Anterior cingulate cortex (tissue), 58 donors: Measurements from ENCODE around the gene TVP23A.
A peak's percentile ranks its signal among the peaks of the same experiment; 100 is the strongest.
"Not testable (repeated sequence)": the region's sequence is repeated elsewhere in the genome, so short reads cannot be mapped to it uniquely, and the experiment has no call there.

Source experiments
- DNase-seq, 58 donors: peaks; one replicate each; lab custom pipeline; 2025; lab: John Stamatoyannopoulos, UW

The TVP23A gene

DNA sequence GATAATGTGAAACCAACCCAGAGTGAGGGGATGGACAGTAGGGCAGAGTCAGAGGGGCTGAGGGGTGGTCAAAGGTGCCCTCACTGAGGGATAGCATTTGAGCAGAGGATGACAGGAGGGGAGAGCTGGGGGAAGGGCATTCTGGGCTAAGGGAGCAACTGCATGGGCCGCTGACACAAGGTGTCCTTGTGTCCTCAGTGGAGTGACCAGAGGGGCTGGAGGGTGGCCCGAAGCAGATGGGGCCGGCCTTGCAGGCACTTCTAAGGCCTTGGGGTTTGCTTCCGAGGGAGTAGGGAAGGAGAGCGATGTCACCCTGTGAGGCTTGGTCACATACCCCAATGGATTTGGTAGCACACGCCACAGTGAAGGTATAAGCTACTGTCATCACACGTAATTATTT, 64.9 kb downstream of the TVP23A start:
- DNase-seq: no peak

GRCh38 chr16:10752843-10753523, 65.6 kb downstream of the TVP23A start:
- peak in 30 of 58 donors; percentile 5 to 74 (median 36) for DNase-seq

DNA sequence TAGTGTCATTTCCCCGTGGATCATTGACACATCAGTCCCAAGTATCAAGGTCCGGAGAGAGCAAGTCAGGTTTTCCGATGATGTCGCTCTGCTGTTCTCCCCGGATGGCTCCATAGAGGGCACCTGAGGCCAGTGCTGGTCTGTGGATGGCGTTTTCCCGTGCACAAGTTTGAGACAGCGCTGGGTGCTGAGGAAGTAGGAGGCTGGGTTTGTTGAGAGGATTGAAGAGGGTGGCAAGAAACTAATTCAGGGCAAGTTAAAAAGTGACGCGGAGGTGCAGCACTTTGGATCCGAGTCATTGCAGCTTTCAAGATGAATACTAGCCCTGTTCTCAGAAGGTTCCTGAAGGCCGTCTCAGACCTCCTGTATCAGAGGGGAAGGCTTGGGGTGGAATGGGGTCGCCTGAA, 67.3 kb downstream of the TVP23A start:
- DNase-seq: peak in 1 of 58 donors; percentile 11

GRCh38 chr16:10750793-10751192, 67.8 kb downstream of the TVP23A start:
- no peak for DNase-seq

DNA sequence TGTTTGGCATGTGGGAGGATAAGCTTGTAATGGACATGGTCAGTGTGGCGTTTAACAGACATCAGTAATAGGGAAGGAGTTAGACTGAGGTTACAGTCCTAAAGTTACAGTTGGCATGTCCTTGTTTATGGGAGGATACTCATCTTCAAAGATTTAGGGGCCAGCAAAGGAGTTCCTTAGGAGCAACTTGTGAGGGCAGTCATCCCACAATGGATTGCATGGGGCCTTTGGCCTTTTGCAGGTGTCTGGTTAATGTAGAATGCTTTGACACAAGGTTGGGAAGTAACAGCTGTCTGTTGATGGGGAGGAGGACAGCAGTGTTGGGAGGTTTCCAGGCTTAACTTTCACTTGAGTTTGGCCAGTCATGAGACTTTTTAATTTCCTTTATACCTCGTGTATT, 72.8 kb downstream of the TVP23A start:
- DNase-seq: no peak

DNA sequence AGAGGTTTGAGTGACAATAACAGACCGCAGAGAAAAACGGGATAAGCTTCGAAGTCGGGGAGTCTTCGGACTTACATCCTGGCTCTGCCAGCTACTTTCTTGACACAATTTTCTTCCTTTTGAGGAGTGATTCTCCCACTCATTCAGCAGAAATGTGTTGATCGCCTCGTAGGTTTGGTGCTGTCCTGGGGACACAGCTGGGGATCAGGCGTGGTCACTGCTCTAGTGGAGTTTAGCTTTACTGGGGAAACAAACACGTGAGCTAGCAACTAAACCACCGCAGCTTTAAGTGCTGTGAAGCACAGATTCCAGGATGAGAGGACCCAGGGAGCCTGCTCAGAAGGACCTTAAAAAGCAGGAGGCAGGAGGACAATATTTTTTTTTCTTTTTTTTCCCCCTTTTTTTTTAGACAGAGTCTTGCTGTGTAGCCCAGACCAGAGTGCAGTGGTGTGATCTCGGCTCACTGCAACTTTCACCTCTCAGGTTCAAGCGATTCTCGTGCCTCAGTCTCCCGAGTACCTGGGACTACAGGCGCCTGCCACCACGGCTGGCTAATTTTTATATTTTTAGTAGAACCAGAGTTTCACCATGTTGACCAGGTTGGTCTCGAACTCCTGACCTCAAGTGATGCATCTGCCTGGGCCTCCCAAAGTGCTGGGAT, 74.1 kb downstream of the TVP23A start:
- peak in 1 of 58 donors; percentile 36 for DNase-seq

DNA sequence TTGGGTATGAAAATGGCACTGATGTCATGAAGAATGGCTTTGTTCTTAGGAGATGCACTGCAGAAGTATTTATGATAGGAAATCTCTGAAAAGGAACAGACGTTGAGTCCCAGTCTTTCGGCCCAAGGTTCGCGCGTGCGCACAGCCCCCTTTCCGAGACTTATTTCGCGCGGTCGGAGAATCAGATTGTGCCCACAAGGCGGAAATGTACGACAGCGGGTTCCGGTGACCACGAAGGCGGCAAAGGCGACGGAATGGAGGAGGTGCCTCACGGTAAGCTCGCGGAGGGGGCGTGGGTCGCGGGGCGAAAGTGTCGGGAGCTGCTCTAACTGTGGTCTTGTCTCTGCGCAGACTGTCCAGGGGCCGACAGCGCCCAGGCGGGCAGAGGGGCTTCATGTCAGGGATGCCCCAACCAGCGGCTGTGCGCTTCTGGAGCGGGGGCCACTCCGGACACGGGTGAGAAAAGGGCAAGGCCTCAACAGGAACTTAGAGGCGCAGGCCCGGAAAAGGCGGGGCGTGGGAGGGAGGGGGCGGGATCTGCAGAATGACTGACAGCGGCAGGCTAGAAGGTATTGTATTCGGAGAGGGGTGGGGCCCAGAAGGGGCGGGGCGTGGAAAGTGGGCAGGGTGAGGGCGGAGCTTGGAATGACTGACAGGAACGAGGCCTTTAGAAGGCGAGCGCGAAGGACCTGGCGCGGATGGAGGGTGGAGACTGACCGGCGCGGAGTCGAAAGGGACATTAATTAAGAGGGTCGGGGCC, 74.8 kb downstream of the TVP23A start, which contains the start of gene NUBP1:
Gene NUBP1 (plus strand): TSS at position 233 of the 760 bp plus-strand sequence. CDS start 22 bp downstream, at position 255.
- DNase-seq: peak; percentile 90 to 100 (median 99)

- DNase-seq: no peak
Measured at GRCh38 chr16:10743227-10743609, 75.4 kb downstream of the TVP23A start.

DNA sequence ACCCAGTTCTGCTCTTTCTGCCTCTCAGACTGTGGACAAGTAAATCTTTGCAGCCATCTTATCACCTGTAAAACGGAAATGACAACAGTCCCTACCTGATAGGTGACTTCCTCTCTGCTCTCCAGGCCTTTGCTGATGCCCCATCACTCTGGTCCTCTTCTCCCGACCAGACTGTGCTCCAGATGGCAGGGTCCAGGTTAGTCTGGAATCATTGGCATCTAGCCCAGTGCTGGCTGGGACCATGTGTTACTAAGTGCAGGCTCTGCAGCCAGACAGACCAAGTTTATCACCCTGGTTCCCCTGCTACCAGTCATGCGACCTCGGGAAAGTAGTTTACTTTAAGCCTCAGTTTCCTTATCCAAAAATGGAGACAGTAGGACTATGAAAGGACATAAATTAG, 76.8 kb downstream of the TVP23A start:
- DNase-seq: no peak

- not testable (repeated sequence) for DNase-seq
Measured at GRCh38 chr16:10741249-10741648, 77.3 kb downstream of the TVP23A start.

GRCh38 chr16:10740845-10741208, 77.8 kb downstream of the TVP23A start:
- DNase-seq: no peak

DNA sequence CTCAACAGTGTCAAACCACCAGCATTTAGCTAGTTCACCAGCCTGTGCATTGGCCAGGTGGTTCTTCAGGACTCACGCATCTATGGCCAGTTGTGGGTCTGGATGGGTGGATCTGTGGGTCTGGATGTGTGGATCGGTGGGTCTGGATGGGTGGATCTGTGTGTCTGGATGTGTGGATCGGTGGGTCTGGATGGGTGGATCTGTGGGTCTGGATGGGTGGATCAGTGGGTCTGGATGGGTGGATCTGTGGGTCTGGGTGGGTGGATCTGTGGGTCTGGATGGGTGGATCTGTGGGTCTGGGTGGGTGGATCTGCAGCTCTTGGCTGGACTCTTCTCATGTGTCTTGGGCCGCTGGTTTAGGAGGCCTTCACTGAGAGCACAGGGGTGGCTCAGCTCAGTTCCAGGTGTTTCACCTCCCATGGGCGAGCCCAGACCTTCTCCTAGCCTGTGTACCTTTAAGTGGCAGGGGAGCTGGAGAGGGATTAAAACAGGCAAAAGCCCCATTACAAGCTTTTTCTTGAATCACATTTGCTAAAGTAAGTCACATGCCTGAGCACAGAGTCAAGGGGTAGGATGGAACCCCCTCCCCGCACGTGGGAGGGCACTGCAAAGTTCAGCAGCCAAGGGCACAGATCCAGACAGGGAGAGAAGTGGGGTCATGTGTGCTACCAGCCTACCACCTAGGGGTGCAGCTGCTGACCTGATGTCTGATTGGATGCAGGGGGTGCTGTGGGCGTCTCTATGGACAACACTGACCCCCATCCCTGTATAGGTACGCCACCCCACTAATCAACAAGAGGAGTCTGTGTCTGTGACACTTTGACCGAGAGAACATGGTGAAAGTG, 78.4 kb downstream of the TVP23A start:
- DNase-seq: no peak

- peak in 39 of 58 donors; percentile 13 to 86 (median 57) for DNase-seq
Measured at GRCh38 chr16:10738231-10739077, 80.1 kb downstream of the TVP23A start.

- peak in 37 of 58 donors; percentile 17 to 73 (median 40) for DNase-seq
Measured at GRCh38 chr16:10737068-10737625, 81.4 kb downstream of the TVP23A start.

- no peak for DNase-seq
Measured at GRCh38 chr16:10731790-10732189, 86.8 kb downstream of the TVP23A start.

GRCh38 chr16:10729104-10730048, 89.2 kb downstream of the TVP23A start:
- peak in 4 of 58 donors; percentile 10 to 42 (median 20) for DNase-seq

DNA sequence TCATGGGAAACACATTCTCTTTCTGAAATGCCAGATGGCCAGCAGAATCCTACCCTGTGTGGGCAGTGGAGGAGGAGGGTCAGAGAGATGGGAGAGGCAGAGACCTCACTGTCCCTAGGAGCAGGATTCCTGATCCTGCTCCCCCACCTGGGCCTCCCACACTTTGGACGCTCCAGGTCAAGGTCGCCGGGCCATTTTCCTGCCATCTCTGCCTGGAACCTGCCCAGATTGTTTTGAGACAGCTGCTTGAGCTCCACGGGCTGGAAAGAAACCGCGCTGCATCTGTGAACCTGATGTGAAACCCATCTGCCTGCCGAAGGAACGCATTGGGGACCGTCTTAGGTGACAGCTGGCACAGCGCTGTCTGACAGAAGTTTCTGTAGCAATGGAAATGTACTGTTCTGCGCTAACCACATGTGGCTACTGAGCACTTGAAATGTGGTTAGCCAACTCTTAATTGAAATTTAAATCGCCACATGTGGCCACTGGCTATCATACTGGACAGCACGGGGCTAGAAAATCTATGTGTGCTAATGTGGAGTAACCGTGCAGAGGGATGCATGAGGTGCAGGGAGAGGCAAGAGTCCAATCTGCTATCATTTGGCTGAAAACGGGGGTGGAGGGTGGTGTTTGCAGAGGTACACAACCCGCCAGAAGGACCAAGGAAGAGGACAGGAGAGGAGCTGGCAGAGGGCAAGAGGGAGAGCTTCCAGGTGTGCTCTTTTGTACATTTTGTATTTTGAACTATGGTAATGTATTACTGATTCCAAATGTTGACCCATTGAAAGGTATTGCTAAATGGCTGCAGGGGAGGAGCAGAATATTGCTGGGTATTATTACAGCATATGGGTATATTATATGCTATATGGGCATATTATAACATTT, 90.3 kb downstream of the TVP23A start:
- no peak for DNase-seq
